Esophagus muscularis mucosa (tissue), 4 donors: Measurements from ENCODE around the gene MRPL54.

Source experiments
- CTCF ChIP-seq, 3 experiments: fragments of 200-600 bp in 2 of 3; fragments of 450-650 bp in 1 of 3; sonication (generic) in 2 of 3; IDR thresholded peaks; one replicate each; pipeline ENCODE4 v1.5.1; 2017 to 2019; ENCODE audit warnings: antibody characterized with exemption in 3 of 3, mild to moderate bottlenecking in 2 of 3, moderate library complexity in 1 of 3
- EP300 ChIP-seq: sonication (generic); formaldehyde crosslinking; IDR thresholded peaks from one replicate; pipeline ENCODE4 v1.6.1; 2017; ENCODE audit warnings: antibody characterized with exemption
- POLR2A ChIP-seq: fragments of 450-650 bp; IDR thresholded peaks from one replicate; pipeline ENCODE4 v1.6.1; 2017; ENCODE audit warnings: antibody characterized with exemption, moderate library complexity, mild to moderate bottlenecking, low read depth
- POLR2AphosphoS5 ChIP-seq, 2 donors: sonication (generic); formaldehyde crosslinking; IDR thresholded peaks; one replicate each; pipeline ENCODE4 v1.6.1; 2017; ENCODE audit warnings: antibody characterized with exemption in 2 of 2

GRCh38 chr19:3719868-3720267, 42.6 kb upstream of the MRPL54 start:
- TF ChIP-seq CTCF (IDR thresholded peaks at IDR 0.05) (no peak), POLR2A (no peak), EP300 (no peak), POLR2AphosphoS5 (IDR thresholded peaks at IDR 0.05) (no peak)
